PC-9 (cell line): ENCODE results near the gene DOCK7. TPM values are rescaled to one million over a fixed set of nuclear protein-coding genes. Genes with fewer than 3 reads are reported as not detected.

ENCODE experiments used
- BruUV-seq: library from RNA; stranded (reverse); fragments of 400-500 nt; replicated peaks from 2 replicates; lab custom pipeline; 2021; lab: Mats Ljungman, UMichigan
- CTCF ChIA-PET: fragments of 300-600 bp; sonication (Branson Sonifier 250); formaldehyde crosslinking; loops from one replicate; lab custom pipeline; 2022; ENCODE audit warnings: antibody characterized with exemption; lab: Charles Lee
- POLR2A ChIA-PET: fragments of 300-600 bp; sonication (Branson Sonifier 250); formaldehyde crosslinking; loops from one replicate; lab custom pipeline; 2022; ENCODE audit warnings: antibody characterized with exemption; ENCODE audit not compliant: unreplicated experiment; lab: Charles Lee
- DNase-seq, 2 experiments: peaks; one replicate each; pipeline versions ENCODE4 v3.0.0 to v3.0.0-alpha.2; 2015 to 2022; ENCODE audit warnings: mixed read lengths in 1 of 2
- H2AFZ ChIP-seq: fragments of 200-600 bp; sonication (generic); 2 replicates; pipeline ENCODE4 v1.8.1; 2017; ENCODE audit warnings: antibody characterized with exemption
- H3F3A ChIP-seq: fragments of 200-600 bp; sonication (generic); 2 replicates; pipeline ENCODE4 v1.8.1; 2017; ENCODE audit warnings: antibody characterized with exemption, mild to moderate bottlenecking, low read depth; ENCODE audit not compliant: insufficient read depth
- H3K27ac ChIP-seq: fragments of 200-600 bp; sonication (generic); 2 replicates; pipeline ENCODE4 v1.6.1; 2016; ENCODE audit warnings: mixed run types
- H3K27me3 ChIP-seq: fragments of 200-600 bp; sonication (generic); 2 replicates; pipeline ENCODE4 v1.6.1; 2016; ENCODE audit warnings: low read depth, mixed run types; ENCODE audit not compliant: insufficient read depth
- H3K36me3 ChIP-seq: fragments of 200-600 bp; sonication (generic); 2 replicates; pipeline ENCODE4 v1.6.1; 2016; ENCODE audit warnings: low read depth, mixed run types
- H3K4me1 ChIP-seq: fragments of 200-600 bp; sonication (generic); replicated peaks from 2 replicates; pipeline ENCODE4 v1.6.1; 2016; ENCODE audit warnings: mixed run types; ENCODE audit not compliant: insufficient read depth
- H3K4me2 ChIP-seq: fragments of 200-600 bp; sonication (generic); 2 replicates; pipeline ENCODE4 v1.6.1; 2017; ENCODE audit warnings: mixed run types
- H3K4me3 ChIP-seq: fragments of 200-600 bp; sonication (generic); 2 replicates; pipeline ENCODE4 v1.6.1; 2016; ENCODE audit warnings: mixed run types
- H3K79me2 ChIP-seq: fragments of 200-600 bp; sonication (generic); 2 replicates; pipeline ENCODE4 v1.6.1; 2017; ENCODE audit warnings: low read depth, mixed run types
- H3K9me2 ChIP-seq: fragments of 200-600 bp; sonication (generic); 2 replicates; pipeline ENCODE4 v1.8.1; 2017; ENCODE audit warnings: mild to moderate bottlenecking; ENCODE audit not compliant: insufficient read depth
- H3K9me3 ChIP-seq: fragments of 200-600 bp; sonication (generic); 2 replicates; pipeline ENCODE4 v1.8.1; 2016; ENCODE audit warnings: low read depth; ENCODE audit not compliant: insufficient read depth
- H4K20me1 ChIP-seq: fragments of 200-600 bp; sonication (generic); 2 replicates; pipeline ENCODE4 v1.8.1; 2017; ENCODE audit not compliant: insufficient read depth
- EZH2 ChIP-seq: fragments of 200-600 bp; sonication (generic); IDR thresholded peaks from 2 replicates; pipeline ENCODE4 v1.8.0; 2017; ENCODE audit warnings: antibody characterized with exemption, low read depth
- intact Hi-C: fragments of 100-400 bp; cut with micrococcal nuclease; formaldehyde crosslinking; loops from one replicate; pipeline ENCODE4 v1.10.0; 2022; ENCODE audit not compliant: unreplicated experiment
- total RNA-seq: library from RNA; stranded (reverse); gene quantifications from 2 replicates; pipeline ENCODE4 v1.2.3, GENCODE V29; 2021
- TF ChIP-seq, protein P1 (sequence below): fragments of 200-600 bp; sonication (generic); conservative IDR thresholded peaks from 2 replicates; pipeline ENCODE4 v1.6.1; 2017; ENCODE audit warnings: mixed run types, antibody characterized with exemption, mild to moderate bottlenecking, moderate library complexity

Gene DOCK7
- total RNA-seq, 1 experiment from 2014 or later = 34.0 TPM

- DNase-seq = no peak
- Histone ChIP-seq H3F3A (no peaks in the 10 kb centered on the region), H3K4me2 (no peak overlapping the region), H3K9me2 (no peaks in the 10 kb centered on the region; the same call in 1 of the 2 replicates), H2AFZ (no peak overlapping the region), H3K36me3 (no peaks in the 10 kb centered on the region), H3K4me3 (no peak overlapping the region), H3K4me1 (no peaks in the 10 kb centered on the region), H3K27ac (no peak overlapping the region), H3K79me2 (no peaks in the 10 kb centered on the region), H4K20me1 (no peaks in the 10 kb centered on the region), H3K27me3 (no peaks in the 10 kb centered on the region), H3K9me3 (no peaks in the 10 kb centered on the region)
- TF ChIP-seq, protein P1, sequence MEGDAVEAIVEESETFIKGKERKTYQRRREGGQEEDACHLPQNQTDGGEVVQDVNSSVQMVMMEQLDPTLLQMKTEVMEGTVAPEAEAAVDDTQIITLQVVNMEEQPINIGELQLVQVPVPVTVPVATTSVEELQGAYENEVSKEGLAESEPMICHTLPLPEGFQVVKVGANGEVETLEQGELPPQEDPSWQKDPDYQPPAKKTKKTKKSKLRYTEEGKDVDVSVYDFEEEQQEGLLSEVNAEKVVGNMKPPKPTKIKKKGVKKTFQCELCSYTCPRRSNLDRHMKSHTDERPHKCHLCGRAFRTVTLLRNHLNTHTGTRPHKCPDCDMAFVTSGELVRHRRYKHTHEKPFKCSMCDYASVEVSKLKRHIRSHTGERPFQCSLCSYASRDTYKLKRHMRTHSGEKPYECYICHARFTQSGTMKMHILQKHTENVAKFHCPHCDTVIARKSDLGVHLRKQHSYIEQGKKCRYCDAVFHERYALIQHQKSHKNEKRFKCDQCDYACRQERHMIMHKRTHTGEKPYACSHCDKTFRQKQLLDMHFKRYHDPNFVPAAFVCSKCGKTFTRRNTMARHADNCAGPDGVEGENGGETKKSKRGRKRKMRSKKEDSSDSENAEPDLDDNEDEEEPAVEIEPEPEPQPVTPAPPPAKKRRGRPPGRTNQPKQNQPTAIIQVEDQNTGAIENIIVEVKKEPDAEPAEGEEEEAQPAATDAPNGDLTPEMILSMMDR = no peak
- TF ChIP-seq EZH2 = no peak
- intact Hi-C loops = no loop called here
- BruUV-seq = no TSS peak
- CTCF ChIA-PET = no interaction called here
- POLR2A ChIA-PET = no interaction called here
Measured at GRCh38 chr1:62588000-62588399, 100.2 kb downstream of the DOCK7 start.

GRCh38 chr1:62585469-62586155 is 102.6 kb downstream of the DOCK7 start:
- no TSS peak for BruUV-seq
- Histone ChIP-seq H3F3A (no peaks in the 10 kb centered on the region), H3K79me2 (no peaks in the 10 kb centered on the region), H3K36me3 (no peaks in the 10 kb centered on the region), H3K4me2 (no peak overlapping the region), H3K4me3 (no peak overlapping the region), H3K9me3 (no peaks in the 10 kb centered on the region), H3K27ac (no peak overlapping the region), H4K20me1 (no peaks in the 10 kb centered on the region), H3K27me3 (no peaks in the 10 kb centered on the region), H3K9me2 (no peaks in the 10 kb centered on the region; the same call in 1 of the 2 replicates), H3K4me1 (no peaks in the 10 kb centered on the region), H2AFZ (no peak overlapping the region)
- CTCF ChIA-PET = no interaction called here
- DNase-seq = no peak
- POLR2A ChIA-PET = no interaction called here
- intact Hi-C loops = no loop called here
- TF ChIP-seq, protein P1 = no peak
- TF ChIP-seq EZH2 = no peak

DNA sequence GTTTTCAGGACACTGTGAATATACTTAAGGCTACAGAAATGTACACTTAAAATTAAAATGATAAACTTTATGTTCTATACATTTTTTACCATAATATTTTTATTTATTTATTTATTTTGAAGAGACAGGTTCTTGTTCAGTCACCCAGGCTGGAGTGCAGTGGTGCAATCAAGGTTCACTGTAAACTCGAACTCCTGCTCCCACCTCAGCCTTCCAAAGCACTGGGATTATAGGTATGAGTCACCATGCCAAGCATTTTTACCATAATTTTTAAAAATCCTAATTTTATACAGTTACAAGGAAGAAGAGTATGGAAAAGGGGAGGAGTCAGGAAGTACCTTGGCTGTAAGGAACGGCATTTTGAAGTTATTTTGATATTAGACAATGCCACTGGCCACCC is 114.5 kb downstream of the DOCK7 start:
- no peaks in the 10 kb centered on the region for H3K9me2 ChIP-seq

More for the DNA sequence above, 114.5 kb downstream of the DOCK7 start:
- DNase-seq = no peak
- no peaks in the 10 kb centered on the region for H3K9me3 ChIP-seq
- no peaks in the 10 kb centered on the region for H3K36me3 ChIP-seq
- H3K4me1 ChIP-seq = no peaks in the 10 kb centered on the region
- intact Hi-C loops = no loop called here
- no peaks in the 10 kb centered on the region for H3K79me2 ChIP-seq
- TF ChIP-seq, protein P1 = no peak
- TF ChIP-seq EZH2 = no peak
- ChIA-PET CTCF (no interaction called here), POLR2A (no interaction called here)
- no peaks in the 10 kb centered on the region for H3K27me3 ChIP-seq
- H3K4me3 ChIP-seq = no peak overlapping the region
- BruUV-seq = no TSS peak
- H2AFZ ChIP-seq = no peak overlapping the region
- H3F3A ChIP-seq = 0 out of 2 replicates have a peak, but pooled peaks cover 3% of the 10 kb centered on the region
- H4K20me1 ChIP-seq = no peaks in the 10 kb centered on the region
- H3K27ac ChIP-seq = no peak overlapping the region
- no peak overlapping the region for H3K4me2 ChIP-seq
